HG03097 (cell line): ENCODE measurements around the gene PIK3C2G.

ENCODE experiments used
- ATAC-seq: cut with Tn5 transposase; IDR thresholded peaks from one replicate; pipeline ENCODE4 v1.9.1; 2021; ENCODE audit not compliant: unreplicated experiment, low FRiP score

Gene PIK3C2G

GRCh38 chr12:18277196-18277595 lies 15.9 kb downstream of the PIK3C2G start:
- ATAC-seq: no peak

GRCh38 chr12:18280728-18281127 lies 19.4 kb downstream of the PIK3C2G start:
- ATAC-seq: no peak

- ATAC-seq: no peak
Measured at GRCh38 chr12:18281941-18282340, 20.6 kb downstream of the PIK3C2G start.

GRCh38 chr12:18283831-18284230 lies 22.5 kb downstream of the PIK3C2G start:
- ATAC-seq: no peak

DNA sequence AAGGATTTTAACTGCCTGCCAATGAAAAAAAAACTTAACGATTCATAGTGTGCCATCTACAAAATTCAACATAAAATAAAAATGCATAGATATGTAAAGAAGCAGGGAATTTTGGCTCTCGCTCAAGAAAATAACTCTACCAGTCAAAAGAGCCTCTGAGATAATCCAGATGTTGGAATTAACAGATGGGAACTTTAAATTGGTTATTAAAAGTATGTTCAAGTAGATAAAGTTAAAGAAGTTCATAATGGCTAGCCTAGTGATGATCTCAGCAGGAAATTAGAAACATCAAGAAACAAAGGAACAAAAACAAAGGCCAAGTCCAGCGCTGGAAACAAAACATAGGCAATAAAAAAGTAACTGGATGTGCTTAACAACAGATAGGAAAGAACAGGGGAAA lies 23.1 kb downstream of the PIK3C2G start:
- ATAC-seq: no peak

- no peak for ATAC-seq
Measured at GRCh38 chr12:18285161-18285560, 23.8 kb downstream of the PIK3C2G start.

GRCh38 chr12:18290386-18290785 lies 29.1 kb downstream of the PIK3C2G start:
- no peak for ATAC-seq

DNA sequence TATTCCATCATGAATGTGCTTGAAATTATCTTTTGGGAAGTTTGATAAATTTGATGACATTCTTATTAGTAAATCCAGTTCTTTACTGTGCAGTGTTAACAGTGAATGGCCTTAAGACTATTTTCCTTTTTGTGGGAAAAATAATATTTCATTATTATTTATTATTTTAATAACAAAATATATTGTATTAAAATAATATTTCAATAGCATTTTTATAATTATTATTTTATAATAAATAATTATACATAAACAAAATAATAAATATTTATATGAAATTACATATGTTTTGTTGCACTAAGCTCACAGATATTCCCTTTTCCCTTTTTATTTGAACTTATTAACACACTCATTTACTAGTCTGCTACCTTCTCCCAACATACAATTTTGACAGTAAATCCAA lies 33.6 kb downstream of the PIK3C2G start:
- no peak for ATAC-seq

DNA sequence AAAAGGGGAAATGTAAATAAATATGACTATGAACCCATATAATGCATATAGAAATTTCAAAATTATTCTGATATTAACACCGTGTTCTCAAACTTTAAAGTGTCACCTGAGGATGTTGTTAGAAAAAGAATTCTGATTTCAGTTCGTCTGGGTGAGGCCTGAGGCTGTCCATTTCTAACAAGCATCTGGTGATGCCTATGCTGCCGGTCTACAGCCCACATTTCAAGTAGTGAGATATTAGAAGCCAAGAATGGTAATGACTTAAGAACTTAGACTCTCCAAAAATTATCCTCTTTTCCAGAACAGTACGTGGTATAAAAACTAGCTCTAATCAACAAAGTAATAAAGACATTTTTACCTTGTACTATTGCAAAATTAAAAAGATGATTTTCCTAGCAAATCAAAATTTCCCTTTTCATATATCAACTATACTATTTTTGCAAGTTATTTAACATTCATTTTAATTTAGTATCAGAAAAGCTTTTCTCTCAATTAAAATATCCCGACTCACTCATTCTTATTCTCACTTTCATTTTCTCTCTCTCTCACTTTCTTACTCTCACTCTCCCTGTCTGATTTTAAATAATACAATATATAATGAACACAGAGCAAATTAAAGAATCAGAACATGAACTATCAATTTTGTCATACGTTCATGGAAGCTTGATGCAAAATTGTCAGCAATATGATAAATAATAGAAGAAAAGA lies 35.0 kb downstream of the PIK3C2G start:
- ATAC-seq: no peak

GRCh38 chr12:18296909-18297280 lies 35.6 kb downstream of the PIK3C2G start:
- no peak for ATAC-seq

DNA sequence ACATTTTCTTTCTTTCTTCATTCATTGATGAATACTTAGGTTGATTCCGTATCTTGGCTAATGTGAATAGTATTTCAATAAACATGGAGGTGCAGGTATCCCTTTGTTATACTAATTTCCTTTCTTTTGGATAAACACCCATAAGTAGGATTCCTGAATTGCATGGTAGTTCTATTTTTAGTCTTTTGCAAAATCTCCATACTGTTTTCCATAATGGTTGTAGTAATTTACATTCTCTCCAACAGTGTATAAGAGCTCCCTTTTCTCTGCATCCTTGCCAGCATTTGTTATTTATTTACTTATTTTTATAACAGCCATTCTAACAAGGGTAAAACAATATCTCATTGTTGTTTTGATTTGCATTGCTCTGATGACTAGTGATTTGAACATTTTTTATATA lies 36.6 kb downstream of the PIK3C2G start:
- no peak for ATAC-seq

DNA sequence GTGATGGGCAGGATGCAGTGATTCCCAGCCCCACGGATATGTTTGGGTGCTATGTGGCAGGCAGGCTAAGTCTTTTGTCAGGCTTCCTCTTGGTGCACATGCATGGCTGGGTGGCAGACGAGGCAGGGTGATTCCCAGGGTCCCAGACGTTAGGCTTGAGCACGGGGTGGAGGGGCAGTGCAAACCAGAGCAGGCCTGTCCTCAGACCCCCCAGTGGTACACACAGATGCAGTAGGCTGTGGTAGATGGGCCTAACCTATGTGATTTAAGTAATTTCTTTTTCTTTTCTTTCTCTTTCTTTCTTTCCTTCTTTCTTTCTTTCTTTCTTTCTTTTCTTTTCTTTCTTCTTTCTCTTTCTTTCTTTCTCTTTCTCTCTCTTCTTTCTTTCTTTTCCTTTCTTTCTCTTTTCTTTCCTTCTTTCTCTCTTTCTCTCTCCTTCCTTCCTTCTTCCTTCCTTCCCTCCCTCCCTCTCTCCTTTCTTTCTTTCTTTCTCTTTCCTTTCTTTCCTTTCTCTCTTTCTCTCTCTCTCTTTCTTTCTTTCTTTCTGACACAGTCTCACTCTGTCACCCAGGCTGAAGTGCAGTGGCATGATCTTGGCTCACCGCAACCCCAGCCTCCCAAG lies 41.6 kb downstream of the PIK3C2G start:
- ATAC-seq: no peak

- ATAC-seq: no peak
Measured at GRCh38 chr12:18304609-18305008, 43.3 kb downstream of the PIK3C2G start.

DNA sequence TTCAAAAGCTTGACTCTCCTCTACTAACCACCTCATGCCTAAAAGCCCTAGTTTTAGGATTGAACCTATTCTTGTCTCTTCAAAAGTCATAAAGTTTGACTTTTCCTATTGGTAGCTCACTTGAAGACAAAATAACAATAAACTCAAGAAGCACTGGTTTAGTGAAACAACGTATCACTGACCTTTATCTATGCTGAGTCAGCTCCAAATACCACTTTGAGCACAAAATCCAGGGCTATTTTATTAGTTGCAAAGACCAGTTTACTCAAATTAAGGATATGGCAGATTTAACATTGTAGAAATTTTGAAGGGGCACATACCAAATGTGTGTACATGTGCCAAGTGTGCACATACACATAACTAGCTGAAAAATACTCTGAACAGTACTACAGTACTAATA lies 45.0 kb downstream of the PIK3C2G start:
- ATAC-seq: no peak

- ATAC-seq: no peak
Measured at GRCh38 chr12:18313306-18313705, 52.0 kb downstream of the PIK3C2G start.

GRCh38 chr12:18320036-18320617 lies 58.8 kb downstream of the PIK3C2G start:
- ATAC-seq: no peak

GRCh38 chr12:18320976-18321375 lies 59.7 kb downstream of the PIK3C2G start:
- ATAC-seq: no peak

DNA sequence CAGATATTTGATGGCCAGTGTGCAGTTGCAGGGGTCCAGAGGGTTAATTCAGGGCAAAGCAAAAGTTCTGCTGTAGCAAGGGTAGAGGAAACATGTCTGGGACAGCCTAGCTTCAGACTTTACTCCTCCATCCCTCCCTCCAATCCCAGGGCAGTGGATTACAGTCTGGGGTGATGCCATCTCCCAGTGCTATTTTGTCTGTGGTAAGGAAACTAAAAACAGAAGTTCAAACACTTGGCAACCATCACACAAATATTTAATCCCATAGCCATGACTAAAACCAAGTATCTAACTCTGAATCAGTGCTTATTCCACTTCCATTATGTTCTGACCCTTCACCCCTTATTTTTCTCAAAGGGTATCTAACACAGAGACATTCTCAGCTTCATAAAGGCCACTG lies 61.8 kb downstream of the PIK3C2G start:
- ATAC-seq: no peak

- ATAC-seq: no peak
Measured at GRCh38 chr12:18327036-18327435, 65.7 kb downstream of the PIK3C2G start.

DNA sequence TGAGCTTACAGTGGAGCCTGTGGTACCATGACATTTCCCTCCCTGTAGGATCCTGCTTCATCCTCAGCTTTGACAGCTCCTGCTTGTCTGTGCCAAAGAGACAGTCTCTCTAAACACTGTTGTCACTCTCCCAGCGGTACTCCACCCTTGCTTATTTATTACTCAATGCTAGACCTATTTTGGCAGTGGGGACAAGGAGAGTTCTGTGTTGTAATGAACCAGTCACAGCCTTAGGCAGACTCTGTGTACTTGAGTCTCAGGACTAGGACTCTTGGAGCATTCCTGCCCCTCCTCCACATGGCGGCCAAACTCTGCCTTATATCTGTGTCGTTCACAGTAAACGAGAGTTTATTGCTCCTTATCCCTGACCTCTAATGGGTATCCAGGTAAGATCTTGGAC lies 70.9 kb downstream of the PIK3C2G start:
- no peak for ATAC-seq

DNA sequence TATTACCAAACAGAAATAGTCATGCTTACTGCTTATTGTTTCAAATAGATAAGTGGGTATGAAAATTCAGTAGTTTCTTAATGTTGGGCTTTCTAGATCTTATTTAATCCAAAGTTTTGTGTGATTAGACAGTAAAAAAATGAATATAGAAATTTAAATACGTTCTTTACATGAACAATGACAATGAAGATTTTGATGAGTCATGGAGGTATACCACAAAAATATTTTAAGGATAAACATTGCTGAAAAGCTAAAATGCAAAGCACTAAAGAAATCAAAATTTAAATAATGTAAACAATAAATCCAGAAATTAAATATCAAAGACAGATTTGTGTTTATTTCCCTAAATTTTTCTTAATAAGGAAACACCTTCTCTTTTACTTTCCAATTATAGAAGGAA lies 78.3 kb downstream of the PIK3C2G start:
- no peak for ATAC-seq

GRCh38 chr12:18340186-18340585 lies 78.9 kb downstream of the PIK3C2G start:
- no peak for ATAC-seq
